DOHH2 (cell line): Measurements from ENCODE around the gene ARFGEF3.

Source experiments
- H3F3A ChIP-seq: fragments of 200-600 bp; sonication (generic), shearing (Covaris generic); 2 replicates; pipeline ENCODE4 v1.6.0; 2016; ENCODE audit warnings: antibody characterized with exemption, mild to moderate bottlenecking; ENCODE audit not compliant: control insufficient read depth, insufficient read depth
- H3K27ac ChIP-seq: fragments of 200-600 bp; sonication (generic); 2 replicates; pipeline ENCODE4 v1.5.1; 2014; ENCODE audit warnings: low read depth, mild to moderate bottlenecking, low read length, moderate library complexity
- H3K27me3 ChIP-seq: fragments of 200-600 bp; sonication (generic); 2 replicates; pipeline ENCODE4 v1.6.1; 2014; ENCODE audit warnings: mild to moderate bottlenecking, low read length, mixed read lengths; ENCODE audit not compliant: control insufficient read depth
- H3K36me3 ChIP-seq: fragments of 200-600 bp; sonication (generic); 2 replicates; pipeline ENCODE4 v1.6.1; 2014; ENCODE audit warnings: mild to moderate bottlenecking, low read length, moderate library complexity, mixed read lengths; ENCODE audit not compliant: control insufficient read depth
- H3K4me1 ChIP-seq: fragments of 200-600 bp; sonication (generic); 2 replicates; pipeline ENCODE4 v1.6.1; 2014; ENCODE audit warnings: mild to moderate bottlenecking, low read length, mixed read lengths; ENCODE audit not compliant: control insufficient read depth
- H3K4me2 ChIP-seq: fragments of 200-600 bp; sonication (generic); 2 replicates; pipeline ENCODE4 v1.6.0; 2014; ENCODE audit warnings: mild to moderate bottlenecking, low read length, moderate library complexity
- H3K4me3 ChIP-seq: fragments of 200-600 bp; sonication (generic); 2 replicates; pipeline ENCODE4 v1.5.1; 2014; ENCODE audit warnings: mild to moderate bottlenecking, low read length, mixed read lengths
- H3K79me2 ChIP-seq: fragments of 200-600 bp; sonication (generic); 2 replicates; pipeline ENCODE4 v1.6.1; 2014; ENCODE audit warnings: mild to moderate bottlenecking, low read length, mixed read lengths; ENCODE audit not compliant: control insufficient read depth
- H3K9me2 ChIP-seq: fragments of 200-600 bp; sonication (generic); replicated peaks from 2 replicates; pipeline ENCODE4 v1.6.1; 2014; ENCODE audit warnings: mild to moderate bottlenecking, low read length, mixed read lengths; ENCODE audit not compliant: control insufficient read depth
- H3K9me3 ChIP-seq: fragments of 200-600 bp; sonication (generic); 2 replicates; pipeline ENCODE4 v1.6.1; 2014; ENCODE audit warnings: antibody characterized with exemption, low read length, mixed read lengths; ENCODE audit not compliant: control insufficient read depth, insufficient read depth
- H4K20me1 ChIP-seq: fragments of 200-600 bp; sonication (generic); 2 replicates; pipeline ENCODE4 v1.6.0; 2014; ENCODE audit warnings: low read depth, mild to moderate bottlenecking, antibody characterized with exemption, low read length, moderate library complexity; ENCODE audit not compliant: control insufficient read depth, insufficient read depth
- CTCF ChIP-seq: fragments of 200-600 bp; sonication (generic); IDR thresholded peaks from one replicate; pipeline ENCODE4 v1.5.1; 2014; ENCODE audit warnings: antibody characterized with exemption, mild to moderate bottlenecking, low read depth, low read length; ENCODE audit not compliant: poor library complexity, severe bottlenecking
- EZH2phosphoT487 ChIP-seq: fragments of 200-600 bp; sonication (generic); IDR thresholded peaks from 2 replicates; pipeline ENCODE4 v1.6.1; 2017; ENCODE audit warnings: borderline replicate concordance, mild to moderate bottlenecking, antibody characterized with exemption, low read length, moderate library complexity, mixed read lengths

The ARFGEF3 gene

GRCh38 chr6:138235693-138236092, 74.0 kb downstream of the ARFGEF3 start:
- Histone ChIP-seq H3K9me3 (no peaks in the 10 kb centered on the region), H3K4me3 (no peak overlapping the region), H3K4me2 (no peak overlapping the region), H3K36me3 (no peaks in the 10 kb centered on the region), H3K79me2 (no peaks in the 10 kb centered on the region), H3K27ac (no peak overlapping the region), H3K27me3 (no peaks in the 10 kb centered on the region), H3K9me2 (no peaks in the 10 kb centered on the region), H3F3A (no peaks in the 10 kb centered on the region), H3K4me1 (peaks cover 7% of the 10 kb centered on the region), H4K20me1 (no peaks in the 10 kb centered on the region)
- TF ChIP-seq EZH2phosphoT487 = no peak

GRCh38 chr6:138237463-138237862, 75.7 kb downstream of the ARFGEF3 start:
- Histone ChIP-seq H3K9me2 (no peaks in the 10 kb centered on the region), H4K20me1 (no peaks in the 10 kb centered on the region), H3K27me3 (no peaks in the 10 kb centered on the region), H3K9me3 (no peaks in the 10 kb centered on the region), H3K79me2 (no peaks in the 10 kb centered on the region), H3K36me3 (no peaks in the 10 kb centered on the region), H3K4me1 (no peaks in the 10 kb centered on the region), H3K4me2 (no peak overlapping the region), H3K27ac (no peak overlapping the region), H3F3A (no peaks in the 10 kb centered on the region), H3K4me3 (no peak overlapping the region)
- TF ChIP-seq EZH2phosphoT487 (no peak), CTCF (no peak)

- Histone ChIP-seq H3K79me2 (no peaks in the 10 kb centered on the region), H3K4me1 (no peaks in the 10 kb centered on the region), H3K9me3 (no peaks in the 10 kb centered on the region), H3K4me3 (no peak overlapping the region), H4K20me1 (no peaks in the 10 kb centered on the region), H3F3A (no peaks in the 10 kb centered on the region), H3K27ac (no peak overlapping the region), H3K27me3 (no peaks in the 10 kb centered on the region), H3K36me3 (no peaks in the 10 kb centered on the region), H3K9me2 (no peaks in the 10 kb centered on the region), H3K4me2 (no peak overlapping the region)
- TF ChIP-seq CTCF (no peak), EZH2phosphoT487 (no peak)
Measured at GRCh38 chr6:138238368-138238767, 76.6 kb downstream of the ARFGEF3 start.

GRCh38 chr6:138239774-138240173, 78.0 kb downstream of the ARFGEF3 start:
- H3K9me2 ChIP-seq = no peaks in the 10 kb centered on the region
- H4K20me1 ChIP-seq = no peaks in the 10 kb centered on the region
- H3K27me3 ChIP-seq = no peaks in the 10 kb centered on the region
- no peaks in the 10 kb centered on the region for H3K36me3 ChIP-seq
- TF ChIP-seq EZH2phosphoT487 = no peak
- TF ChIP-seq CTCF = no peak
- H3K4me3 ChIP-seq = no peak overlapping the region
- no peak overlapping the region for H3K27ac ChIP-seq
- no peaks in the 10 kb centered on the region for H3K79me2 ChIP-seq
- no peak overlapping the region for H3K4me2 ChIP-seq
- no peaks in the 10 kb centered on the region for H3K9me3 ChIP-seq
- no peaks in the 10 kb centered on the region for H3K4me1 ChIP-seq
- no peaks in the 10 kb centered on the region for H3F3A ChIP-seq
